ENCODE measurements around the gene SPAG8.
A peak's percentile ranks its signal among the peaks of the same experiment; 100 is the strongest.

Gene SPAG8

GRCh38 chr9:35812025-35812602 lies at the start of gene SPAG8:
SPAG8 (minus strand) TSS chr9:35812262; CDS start chr9:35812147, 115 bp downstream.
- peak; percentile 91 to 94 for DNase-seq (ENCODE audit: low read depth in 2 of 2)

- no peak for DNase-seq (ENCODE audit: low read depth in 2 of 2)
Measured at GRCh38 chr9:35861161-35861897, 49.3 kb upstream of the SPAG8 start.

- no peak for DNase-seq (ENCODE audit: low read depth in 2 of 2)
Measured at GRCh38 chr9:35859990-35860339, 47.9 kb upstream of the SPAG8 start.

- peak in 1 of 2 donors; percentile 7 for DNase-seq (ENCODE audit: low read depth in 2 of 2)
Measured at GRCh38 chr9:35859310-35859989, 47.4 kb upstream of the SPAG8 start.

- DNase-seq (ENCODE audit: low read depth in 2 of 2): no peak
Measured at GRCh38 chr9:35858458-35858857, 46.4 kb upstream of the SPAG8 start.

GRCh38 chr9:35856882-35857281 lies 44.8 kb upstream of the SPAG8 start:
- no peak for DNase-seq (ENCODE audit: low read depth in 2 of 2)

GRCh38 chr9:35856206-35856605 lies 44.1 kb upstream of the SPAG8 start:
- no peak for DNase-seq (ENCODE audit: low read depth in 2 of 2)

- no peak for DNase-seq (ENCODE audit: low read depth in 2 of 2)
Measured at GRCh38 chr9:35854091-35854762, 42.2 kb upstream of the SPAG8 start.

- no peak for DNase-seq (ENCODE audit: low read depth in 2 of 2)
Measured at GRCh38 chr9:35852876-35853865, 41.1 kb upstream of the SPAG8 start.

GRCh38 chr9:35852267-35852815 lies 40.3 kb upstream of the SPAG8 start:
- no peak for DNase-seq (ENCODE audit: low read depth in 2 of 2)

GRCh38 chr9:35847792-35848572 lies 35.9 kb upstream of the SPAG8 start:
- DNase-seq (ENCODE audit: low read depth in 2 of 2): peak; percentile 31 to 50

- DNase-seq (ENCODE audit: low read depth in 2 of 2): no peak
Measured at GRCh38 chr9:35845824-35846771, 34.0 kb upstream of the SPAG8 start.

- DNase-seq (ENCODE audit: low read depth in 2 of 2): no peak
Measured at GRCh38 chr9:35844628-35845270, 32.7 kb upstream of the SPAG8 start.

GRCh38 chr9:35842795-35843194 lies 30.7 kb upstream of the SPAG8 start:
- DNase-seq (ENCODE audit: low read depth in 2 of 2): no peak

- DNase-seq (ENCODE audit: low read depth in 2 of 2): no peak
Measured at GRCh38 chr9:35842020-35842745, 30.1 kb upstream of the SPAG8 start.

- DNase-seq (ENCODE audit: low read depth in 2 of 2): no peak
Measured at GRCh38 chr9:35841645-35841900, 29.5 kb upstream of the SPAG8 start.

GRCh38 chr9:35840881-35841644 lies 29.0 kb upstream of the SPAG8 start:
- DNase-seq (ENCODE audit: low read depth in 2 of 2): no peak

Measured in stimulated activated CD4-positive, alpha-beta T cell treated with anti-CD3 and anti-CD28 coated beads, Interleukin-15, amount 100 ng/mL, for 48 hours (primary cell).